GM12874 (cell line): ENCODE results near the gene TSPO.

Source experiments
- TF ChIP-seq, protein P1 (sequence below): IDR thresholded peaks from 2 replicates; pipeline ENCODE4 v1.5.1; 2011; ENCODE audit warnings: low read depth, mild to moderate bottlenecking, control low read depth, low read length, moderate library complexity; ENCODE audit not compliant: insufficient read depth

TSPO gene

DNA sequence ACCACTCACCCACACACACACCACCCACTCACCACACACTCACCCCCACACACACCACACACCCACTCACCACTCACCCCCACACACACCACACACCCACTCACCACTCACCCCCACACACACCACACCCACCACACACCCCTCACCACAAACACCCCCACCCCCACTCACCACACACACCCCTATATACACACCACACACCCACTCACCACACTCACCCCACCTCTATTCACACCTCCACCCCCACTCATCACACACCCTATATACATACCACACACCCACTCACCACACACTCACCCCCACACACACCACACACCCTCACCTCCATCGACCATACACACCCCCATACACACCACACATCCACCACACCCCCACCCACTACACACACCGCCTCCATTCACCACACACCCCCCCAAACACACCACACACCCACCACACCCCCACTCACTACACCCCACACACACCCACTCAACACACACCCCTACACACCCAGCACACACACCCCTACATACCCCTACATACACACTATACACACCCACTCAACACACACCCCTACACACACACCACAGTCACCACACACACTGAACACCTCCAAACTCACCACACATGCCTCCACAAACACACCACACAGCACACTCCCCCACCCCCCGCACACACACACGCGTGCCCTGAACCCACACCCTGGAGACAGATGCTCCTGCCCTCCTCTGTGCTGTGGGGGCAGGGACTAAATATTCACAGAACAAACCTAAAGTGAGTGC lies 54.6 kb downstream of the TSPO start:
- TF ChIP-seq, protein P1, sequence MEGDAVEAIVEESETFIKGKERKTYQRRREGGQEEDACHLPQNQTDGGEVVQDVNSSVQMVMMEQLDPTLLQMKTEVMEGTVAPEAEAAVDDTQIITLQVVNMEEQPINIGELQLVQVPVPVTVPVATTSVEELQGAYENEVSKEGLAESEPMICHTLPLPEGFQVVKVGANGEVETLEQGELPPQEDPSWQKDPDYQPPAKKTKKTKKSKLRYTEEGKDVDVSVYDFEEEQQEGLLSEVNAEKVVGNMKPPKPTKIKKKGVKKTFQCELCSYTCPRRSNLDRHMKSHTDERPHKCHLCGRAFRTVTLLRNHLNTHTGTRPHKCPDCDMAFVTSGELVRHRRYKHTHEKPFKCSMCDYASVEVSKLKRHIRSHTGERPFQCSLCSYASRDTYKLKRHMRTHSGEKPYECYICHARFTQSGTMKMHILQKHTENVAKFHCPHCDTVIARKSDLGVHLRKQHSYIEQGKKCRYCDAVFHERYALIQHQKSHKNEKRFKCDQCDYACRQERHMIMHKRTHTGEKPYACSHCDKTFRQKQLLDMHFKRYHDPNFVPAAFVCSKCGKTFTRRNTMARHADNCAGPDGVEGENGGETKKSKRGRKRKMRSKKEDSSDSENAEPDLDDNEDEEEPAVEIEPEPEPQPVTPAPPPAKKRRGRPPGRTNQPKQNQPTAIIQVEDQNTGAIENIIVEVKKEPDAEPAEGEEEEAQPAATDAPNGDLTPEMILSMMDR, result no peak

DNA sequence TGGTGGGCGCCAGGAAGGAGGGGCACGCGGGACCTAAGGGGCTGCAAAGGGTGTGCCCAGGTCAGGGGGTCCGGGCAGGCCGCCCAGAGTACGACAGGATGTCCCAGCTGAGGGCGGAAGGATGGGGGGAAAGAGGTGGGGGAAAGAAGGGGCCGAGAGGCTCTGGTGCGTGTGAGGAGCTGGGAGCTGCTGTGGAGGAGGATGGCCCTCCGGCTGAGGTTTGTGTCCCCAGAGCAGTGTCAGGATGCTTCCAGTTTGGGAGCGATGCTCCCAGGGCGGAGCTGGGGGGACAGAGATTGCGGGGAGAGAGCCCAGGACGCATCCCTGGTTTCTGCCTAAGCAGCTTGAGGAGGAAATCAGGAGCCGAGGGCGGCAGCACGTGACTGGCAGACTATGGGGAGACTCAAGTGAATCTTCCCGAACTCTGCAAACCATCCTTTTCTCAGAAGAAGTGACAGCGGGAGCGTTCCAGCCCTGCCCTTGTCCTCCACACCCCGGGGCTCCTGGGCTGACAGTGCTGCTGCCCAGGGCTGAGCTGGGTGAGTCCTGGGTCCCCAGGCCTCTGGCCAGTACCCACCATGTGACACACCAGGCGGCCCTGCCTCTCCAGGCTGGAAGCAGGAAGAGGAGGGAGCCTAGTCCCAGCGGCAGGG lies 55.3 kb downstream of the TSPO start:
- TF ChIP-seq, protein P1, result no peak

DNA sequence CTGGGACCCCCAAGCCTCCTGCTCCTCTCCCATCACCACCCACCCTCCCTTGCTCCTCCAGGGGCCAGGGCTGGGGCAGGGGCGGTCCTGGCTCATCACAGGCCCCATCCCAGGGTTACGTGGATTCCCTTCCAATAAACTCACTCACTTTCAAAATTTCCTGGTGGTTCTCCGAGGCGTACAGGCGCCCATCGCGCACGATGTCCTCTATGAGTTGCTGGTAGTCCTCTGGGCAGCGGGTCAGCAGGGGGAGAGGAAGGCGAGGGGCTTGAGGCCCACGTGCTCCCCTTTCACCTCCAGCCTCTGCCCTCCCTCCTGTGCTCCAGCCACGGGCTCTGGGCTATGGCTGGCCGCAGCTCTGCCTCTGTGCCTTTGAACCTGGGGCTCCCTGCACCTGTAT lies 56.0 kb downstream of the TSPO start:
- TF ChIP-seq, protein P1, result no peak

DNA sequence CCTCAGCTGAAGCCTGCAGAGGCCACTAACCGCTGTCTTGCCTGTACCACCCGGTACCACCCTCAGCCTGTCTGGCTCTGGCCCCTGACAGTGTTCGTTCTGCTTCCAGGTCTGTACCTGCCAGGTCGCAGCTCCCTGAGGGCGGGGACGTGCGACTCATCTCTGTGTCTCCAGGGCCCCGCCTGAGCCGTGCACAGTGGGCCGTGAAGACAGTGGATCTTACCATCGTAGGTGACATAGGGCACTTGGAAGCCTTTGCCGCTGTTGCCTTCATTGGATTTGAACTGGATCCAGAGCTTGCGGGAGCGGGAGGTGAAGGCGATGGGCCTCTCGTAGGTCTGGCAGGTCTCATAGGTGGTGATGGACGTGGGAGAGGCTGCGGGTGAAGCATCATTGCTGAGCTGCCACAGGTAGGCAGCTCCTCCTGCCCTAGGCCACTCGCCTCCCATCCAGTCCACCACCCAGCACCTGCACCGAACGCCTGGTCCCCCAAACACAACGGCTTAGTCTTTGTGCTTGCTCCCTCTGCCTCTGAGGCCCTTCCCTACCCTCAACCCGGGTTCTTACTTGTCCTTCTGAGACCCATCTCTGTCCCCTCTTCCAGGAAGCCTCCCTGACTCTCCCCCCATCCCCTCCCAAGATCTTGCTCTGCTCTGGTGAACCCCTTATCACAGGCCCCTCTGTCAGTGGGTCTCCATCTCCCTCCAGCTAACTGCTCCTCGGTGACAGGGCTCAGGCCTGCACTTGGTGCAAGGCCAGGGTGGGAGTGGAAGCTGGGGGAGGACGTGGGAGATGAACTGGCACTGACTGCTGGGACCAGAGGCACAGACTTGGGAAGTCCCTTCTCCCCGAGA lies 56.7 kb downstream of the TSPO start:
- TF ChIP-seq, protein P1, result no peak

DNA sequence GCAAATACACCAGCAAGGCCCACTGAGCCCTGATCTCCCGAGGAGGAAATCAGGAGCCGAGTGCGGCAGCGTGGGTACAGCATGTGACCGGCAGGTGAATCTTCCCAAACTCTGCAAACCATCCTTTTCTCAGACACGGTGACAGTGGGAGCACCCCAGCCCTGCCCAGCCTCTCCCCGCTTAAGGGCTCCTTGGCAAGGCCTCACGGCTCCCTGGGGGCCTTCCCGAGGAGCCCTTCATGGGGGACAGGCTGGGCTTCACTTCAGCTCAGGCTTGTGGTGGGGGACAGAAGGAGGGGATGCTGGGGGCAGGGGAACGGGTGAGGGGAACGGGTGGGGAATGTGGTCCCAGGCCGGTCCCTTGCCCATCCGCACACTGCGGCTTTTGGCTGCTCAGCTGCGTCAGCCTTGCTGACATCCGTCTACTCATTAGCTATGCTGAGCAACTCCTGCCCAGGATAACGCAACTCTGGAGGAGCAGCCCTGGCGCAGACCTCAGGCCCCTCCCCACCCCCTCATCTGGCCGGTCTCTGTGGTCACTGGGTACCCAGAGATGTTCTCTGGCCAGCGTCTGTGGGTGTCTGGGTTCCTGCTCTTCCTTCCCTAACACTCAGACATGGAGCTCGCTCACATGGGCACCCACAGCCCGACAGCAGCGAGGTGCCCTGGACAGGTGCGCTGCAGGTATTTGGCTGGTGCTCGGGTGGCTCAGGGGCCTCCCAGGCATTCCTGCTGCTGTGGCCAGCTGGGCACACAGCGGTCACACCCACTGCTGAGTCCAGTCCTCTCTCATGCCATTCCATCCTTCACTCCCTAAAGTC lies 57.6 kb downstream of the TSPO start:
- TF ChIP-seq, protein P1, result no peak

DNA sequence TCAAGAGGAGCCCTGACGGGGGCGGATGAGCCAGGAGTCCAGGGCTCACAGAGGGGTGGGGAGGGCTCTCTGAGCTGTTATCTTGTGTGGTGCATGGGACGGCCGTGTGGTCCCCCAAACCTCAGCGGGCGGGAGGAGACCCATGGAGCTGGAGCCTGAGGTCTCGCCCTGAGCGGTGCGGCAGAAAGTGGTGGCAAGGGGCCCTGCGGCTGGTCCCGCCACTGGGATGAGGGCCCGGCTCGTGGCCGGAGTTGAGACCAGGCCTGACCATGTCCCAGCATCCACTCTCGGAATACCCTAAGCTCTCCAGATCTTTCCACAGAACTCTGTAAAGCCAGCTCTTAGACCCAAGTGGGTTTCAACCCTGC lies 58.1 kb downstream of the TSPO start:
- TF ChIP-seq, protein P1, result no peak
